Skeletal muscle satellite cell (primary cell): ENCODE data around the gene GPR37.

Experiments used
- H3K27me3 ChIP-seq: 2 replicates; pipeline ENCODE4 v1.7.0; 2013; ENCODE audit warnings: low read length; ENCODE audit not compliant: control insufficient read depth, insufficient read depth
- H3K36me3 ChIP-seq: 2 replicates; pipeline ENCODE4 v1.7.0; 2013; ENCODE audit warnings: mild to moderate bottlenecking, control low read depth, low read length; ENCODE audit not compliant: insufficient read depth
- H3K4me1 ChIP-seq: 2 replicates; pipeline ENCODE4 v1.7.0; 2013; ENCODE audit warnings: low read length; ENCODE audit not compliant: control insufficient read depth, insufficient read depth
- H3K4me2 ChIP-seq: 2 replicates; pipeline ENCODE4 v1.7.0; 2013; ENCODE audit warnings: mild to moderate bottlenecking, low read length
- H3K4me3 ChIP-seq: 2 replicates; pipeline ENCODE4 v1.7.0; 2013; ENCODE audit warnings: low read length
- H3K9ac ChIP-seq: 2 replicates; pipeline ENCODE4 v1.7.0; 2013; ENCODE audit warnings: mild to moderate bottlenecking, low read depth, low read length, moderate library complexity
- H3K9me3 ChIP-seq: replicated peaks from 2 replicates; pipeline ENCODE4 v1.7.0; 2013; ENCODE audit warnings: mild to moderate bottlenecking, control low read depth, low read length

Gene GPR37

GRCh38 chr7:124761164-124761715 lies 4.4 kb downstream of the GPR37 start:
- H3K4me1 ChIP-seq = peaks cover 13% of the 10 kb centered on the region
- no peak overlapping the region for H3K4me3 ChIP-seq
- H3K4me2 ChIP-seq = no peak overlapping the region
- H3K27me3 ChIP-seq = peaks cover 33% of the 10 kb centered on the region
- no peaks in the 10 kb centered on the region for H3K9me3 ChIP-seq
- no peak overlapping the region for H3K9ac ChIP-seq
- H3K36me3 ChIP-seq = no peaks in the 10 kb centered on the region

- Histone ChIP-seq H3K4me2 (no peak overlapping the region), H3K9ac (no peak overlapping the region), H3K4me3 (no peak overlapping the region)
Measured at GRCh38 chr7:124758327-124758726, 7.3 kb downstream of the GPR37 start.

GRCh38 chr7:124754576-124755268 lies 10.9 kb downstream of the GPR37 start:
- H3K4me3 ChIP-seq = no peak overlapping the region
- no peaks in the 10 kb centered on the region for H3K27me3 ChIP-seq
- H3K4me2 ChIP-seq = no peak overlapping the region
- H3K4me1 ChIP-seq = no peaks in the 10 kb centered on the region
- H3K9me3 ChIP-seq = no peaks in the 10 kb centered on the region
- no peak overlapping the region for H3K9ac ChIP-seq
- no peaks in the 10 kb centered on the region for H3K36me3 ChIP-seq

More at GRCh38 chr7:124758327-124758726, 7.3 kb downstream of the GPR37 start:
- Histone ChIP-seq H3K9me3 (no peaks in the 10 kb centered on the region), H3K27me3 (peaks cover 11% of the 10 kb centered on the region), H3K4me1 (no peaks in the 10 kb centered on the region), H3K36me3 (no peaks in the 10 kb centered on the region)

GRCh38 chr7:124752310-124752709 lies 13.3 kb downstream of the GPR37 start:
- H3K4me3 ChIP-seq = no peak overlapping the region

GRCh38 chr7:124751027-124751426 lies 14.6 kb downstream of the GPR37 start:
- Histone ChIP-seq H3K9ac (no peak overlapping the region), H3K4me2 (no peak overlapping the region), H3K9me3 (no peaks in the 10 kb centered on the region), H3K4me3 (no peak overlapping the region), H3K36me3 (no peaks in the 10 kb centered on the region), H3K27me3 (no peaks in the 10 kb centered on the region), H3K4me1 (no peaks in the 10 kb centered on the region)

More at GRCh38 chr7:124752310-124752709, 13.3 kb downstream of the GPR37 start:
- no peak overlapping the region for H3K9ac ChIP-seq
- H3K4me1 ChIP-seq = no peaks in the 10 kb centered on the region
- H3K36me3 ChIP-seq = no peaks in the 10 kb centered on the region
- no peak overlapping the region for H3K4me2 ChIP-seq
- no peaks in the 10 kb centered on the region for H3K27me3 ChIP-seq
- no peaks in the 10 kb centered on the region for H3K9me3 ChIP-seq

GRCh38 chr7:124747072-124747471 lies 18.5 kb downstream of the GPR37 start:
- no peak overlapping the region for H3K9ac ChIP-seq
- H3K4me1 ChIP-seq = no peaks in the 10 kb centered on the region
- H3K4me3 ChIP-seq = no peak overlapping the region
- H3K36me3 ChIP-seq = no peaks in the 10 kb centered on the region
- H3K9me3 ChIP-seq = no peaks in the 10 kb centered on the region
- no peaks in the 10 kb centered on the region for H3K27me3 ChIP-seq
- H3K4me2 ChIP-seq = no peak overlapping the region

- H3K27me3 ChIP-seq = no peaks in the 10 kb centered on the region
- no peaks in the 10 kb centered on the region for H3K36me3 ChIP-seq
- no peaks in the 10 kb centered on the region for H3K4me1 ChIP-seq
- H3K4me2 ChIP-seq = no peak overlapping the region
- no peak overlapping the region for H3K9ac ChIP-seq
- no peaks in the 10 kb centered on the region for H3K9me3 ChIP-seq
- no peak overlapping the region for H3K4me3 ChIP-seq
Measured at GRCh38 chr7:124738639-124739038, 27.0 kb downstream of the GPR37 start.

GRCh38 chr7:124737760-124738300 lies 27.8 kb downstream of the GPR37 start:
- no peaks in the 10 kb centered on the region for H3K27me3 ChIP-seq
- no peak overlapping the region for H3K4me3 ChIP-seq
- no peaks in the 10 kb centered on the region for H3K4me1 ChIP-seq
- no peak overlapping the region for H3K9ac ChIP-seq
- no peaks in the 10 kb centered on the region for H3K36me3 ChIP-seq
- no peaks in the 10 kb centered on the region for H3K9me3 ChIP-seq
- H3K4me2 ChIP-seq = no peak overlapping the region

- Histone ChIP-seq H3K4me3 (no peak overlapping the region), H3K9ac (no peak overlapping the region), H3K4me1 (peaks cover 11% of the 10 kb centered on the region), H3K9me3 (no peaks in the 10 kb centered on the region), H3K27me3 (no peaks in the 10 kb centered on the region), H3K4me2 (no peak overlapping the region), H3K36me3 (no peaks in the 10 kb centered on the region)
Measured at GRCh38 chr7:124728610-124729009, 37.0 kb downstream of the GPR37 start.

GRCh38 chr7:124724507-124725192 lies 40.9 kb downstream of the GPR37 start:
- Histone ChIP-seq H3K4me1 (peaks cover 34% of the 10 kb centered on the region), H3K36me3 (no peaks in the 10 kb centered on the region), H3K4me3 (no peak overlapping the region), H3K4me2 (no peak overlapping the region), H3K27me3 (no peaks in the 10 kb centered on the region), H3K9me3 (no peaks in the 10 kb centered on the region), H3K9ac (no peak overlapping the region)

- H3K27me3 ChIP-seq = no peaks in the 10 kb centered on the region
- no peak overlapping the region for H3K4me2 ChIP-seq
- no peak overlapping the region for H3K9ac ChIP-seq
- H3K9me3 ChIP-seq = no peaks in the 10 kb centered on the region
- H3K4me3 ChIP-seq = no peak overlapping the region
- peaks cover 36% of the 10 kb centered on the region for H3K4me1 ChIP-seq
- H3K36me3 ChIP-seq = no peaks in the 10 kb centered on the region
Measured at GRCh38 chr7:124724079-124724478, 41.5 kb downstream of the GPR37 start.
